ENCODE data around the gene C3. TPM values are rescaled to one million over a fixed set of nuclear protein-coding genes. Genes with fewer than 3 reads are reported as not detected.

Gene C3
- total RNA-seq (100 to 1,000 TPM in 2 of 4 donors, 10 to 100 TPM in 2; 78.6 to 120 (median 94.9) TPM), polyA plus RNA-seq (10 to 100 TPM; 37.7 to 88.8 (median 72.7) TPM)
- long read RNA-seq, donor 1, full-length matches to known transcripts: 4 of 34 reads
- long read RNA-seq, donor 1, partial matches to known transcripts: 28 of 34 reads
- long read RNA-seq, donor 1, other reads (novel, unspliced or antisense): 2 of 34 reads
- long read RNA-seq, donor 2, full-length matches to known transcripts: 11 of 88 reads
- long read RNA-seq, donor 2, partial matches to known transcripts: 74 of 88 reads
- long read RNA-seq, donor 2, other reads (novel, unspliced or antisense): 3 of 88 reads

- peak; percentile 49 to 75 (median 69) for ATAC-seq
- Histone ChIP-seq H3K27me3 (ENCODE audit: insufficient read depth in 3 of 3, low read length in 2 of 3) (peaks cover 0 to 9% (median 3%) of the 10 kb centered on the region in 3 donors), H3K4me3 (peak within 1 kb of the TSS; percentile 48), H3K9me3 (no peaks in the 10 kb centered on the region), H3K4me1 (no peaks in the 10 kb centered on the region), H3K27ac (no peak within 1 kb of the TSS), H3K36me3 (ENCODE audit: insufficient read depth in 1 of 2, low read depth in 1 of 2) (no peaks in the 10 kb centered on the region)
- intact Hi-C loops (cut with DNase I): no loop called here
- WGBS, 3 donors: 31 to 58% (median 41%) methylated on average over 3 to 4 of the region's 4 CpGs
- TF ChIP-seq, protein P1, sequence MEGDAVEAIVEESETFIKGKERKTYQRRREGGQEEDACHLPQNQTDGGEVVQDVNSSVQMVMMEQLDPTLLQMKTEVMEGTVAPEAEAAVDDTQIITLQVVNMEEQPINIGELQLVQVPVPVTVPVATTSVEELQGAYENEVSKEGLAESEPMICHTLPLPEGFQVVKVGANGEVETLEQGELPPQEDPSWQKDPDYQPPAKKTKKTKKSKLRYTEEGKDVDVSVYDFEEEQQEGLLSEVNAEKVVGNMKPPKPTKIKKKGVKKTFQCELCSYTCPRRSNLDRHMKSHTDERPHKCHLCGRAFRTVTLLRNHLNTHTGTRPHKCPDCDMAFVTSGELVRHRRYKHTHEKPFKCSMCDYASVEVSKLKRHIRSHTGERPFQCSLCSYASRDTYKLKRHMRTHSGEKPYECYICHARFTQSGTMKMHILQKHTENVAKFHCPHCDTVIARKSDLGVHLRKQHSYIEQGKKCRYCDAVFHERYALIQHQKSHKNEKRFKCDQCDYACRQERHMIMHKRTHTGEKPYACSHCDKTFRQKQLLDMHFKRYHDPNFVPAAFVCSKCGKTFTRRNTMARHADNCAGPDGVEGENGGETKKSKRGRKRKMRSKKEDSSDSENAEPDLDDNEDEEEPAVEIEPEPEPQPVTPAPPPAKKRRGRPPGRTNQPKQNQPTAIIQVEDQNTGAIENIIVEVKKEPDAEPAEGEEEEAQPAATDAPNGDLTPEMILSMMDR (IDR thresholded peaks at IDR 0.05): no peak
- DNase-seq: peak; percentile 70 to 82
Measured at GRCh38 chr19:6720369-6721137, at the start of gene C3. Gene C3, minus strand, starts transcription at chr19:6720650. Its CDS starts 61 bp downstream, at chr19:6720589.

DNA sequence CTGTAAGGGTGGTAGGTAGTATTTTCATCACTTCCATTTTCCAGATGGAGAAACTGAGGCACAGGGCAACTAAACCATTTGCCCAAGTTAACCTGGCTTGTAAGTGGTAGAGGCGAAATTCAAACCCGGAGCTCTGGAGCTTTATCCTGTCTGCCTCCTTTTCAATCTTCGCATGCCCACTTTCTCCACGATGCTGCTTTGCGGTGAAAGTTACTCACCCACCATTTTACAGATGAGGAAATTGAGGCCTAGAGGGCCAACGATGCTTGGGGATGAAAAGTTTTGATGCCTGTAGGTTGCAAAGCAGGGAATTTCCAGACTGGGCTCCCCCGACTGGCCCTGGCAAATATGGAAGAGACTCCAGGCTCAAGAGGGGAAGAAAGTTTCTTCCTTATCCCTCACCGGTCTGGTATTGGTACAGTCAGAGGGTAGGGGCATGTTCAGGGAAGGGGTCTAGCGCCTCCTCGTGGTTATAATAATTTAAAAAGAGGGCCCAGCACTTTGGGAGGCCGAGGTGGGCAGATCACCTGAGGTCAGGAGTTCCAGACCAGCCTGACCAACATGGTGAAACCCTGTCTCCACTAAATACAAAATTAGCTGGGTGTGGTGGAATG is 48.7 kb upstream of the C3 start:
- Histone ChIP-seq H3K4me1 (peaks cover 5% of the 10 kb centered on the region), H3K9me3 (no peaks in the 10 kb centered on the region), H3K4me3 (no peak overlapping the region), H3K27me3 (ENCODE audit: insufficient read depth in 3 of 3, low read length in 2 of 3) (peaks cover 0 to 28% (median 9%) of the 10 kb centered on the region in 3 donors), H3K36me3 (ENCODE audit: insufficient read depth in 1 of 2, low read depth in 1 of 2) (no peaks in the 10 kb centered on the region), H3K27ac (no peak overlapping the region)
- DNase-seq (no peak), ATAC-seq (peak in 1 of 4 donors; percentile 59)
- TF ChIP-seq, protein P1 (IDR thresholded peaks at IDR 0.05): peak; percentile 38
- intact Hi-C loops (cut with DNase I): loop anchor here in 1 of 2 donors (5.0 kb wide), 1 partner anchor 37 kb away; no protein-coding TSS in a partner anchor
- 56 to 61% (median 59%) methylated on average over 11 of the region's 11 CpGs for WGBS, 3 donors

DNA sequence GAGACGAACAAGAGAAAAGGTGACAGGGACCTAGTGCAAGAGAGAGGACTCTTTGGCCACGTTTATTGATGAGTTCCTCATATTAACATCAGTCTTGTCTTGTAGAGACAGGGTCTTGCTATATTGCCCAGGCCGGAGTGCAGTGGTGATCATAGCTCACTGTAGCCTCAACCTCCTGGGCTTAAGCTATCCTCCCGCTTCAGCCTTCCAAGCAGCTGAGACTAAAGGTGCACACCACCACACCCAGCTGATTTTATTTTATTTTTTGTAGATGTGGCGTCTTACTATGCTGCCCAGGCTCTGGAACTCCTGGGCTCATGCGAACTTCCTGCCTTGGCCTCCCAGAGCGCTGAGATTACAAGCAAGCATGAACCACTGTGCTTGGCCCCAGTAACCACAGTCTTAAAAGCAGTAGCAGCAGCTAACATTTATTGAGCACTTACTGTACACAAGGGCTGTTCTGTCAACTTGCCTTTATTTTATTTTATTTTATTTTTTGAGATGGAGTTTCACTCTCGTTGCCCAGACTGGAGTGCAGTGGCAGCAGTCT is 47.9 kb upstream of the C3 start:
- WGBS, 3 donors: 58 to 70% (median 58%) methylated on average over 8 of the region's 8 CpGs
- no peak for DNase-seq
- intact Hi-C loops (cut with DNase I): loop anchor here in 1 of 2 donors (5.0 kb wide), 1 partner anchor 36 kb away; no protein-coding TSS in a partner anchor
- TF ChIP-seq, protein P1 (IDR thresholded peaks at IDR 0.05): no peak
- ATAC-seq: no peak
- Histone ChIP-seq H3K27ac (no peak overlapping the region), H3K27me3 (ENCODE audit: insufficient read depth in 3 of 3, low read length in 2 of 3) (peaks cover 0 to 28% (median 11%) of the 10 kb centered on the region in 3 donors), H3K4me3 (no peak overlapping the region), H3K9me3 (no peaks in the 10 kb centered on the region), H3K36me3 (ENCODE audit: insufficient read depth in 1 of 2, low read depth in 1 of 2) (no peaks in the 10 kb centered on the region), H3K4me1 (peaks cover 5% of the 10 kb centered on the region)

DNA sequence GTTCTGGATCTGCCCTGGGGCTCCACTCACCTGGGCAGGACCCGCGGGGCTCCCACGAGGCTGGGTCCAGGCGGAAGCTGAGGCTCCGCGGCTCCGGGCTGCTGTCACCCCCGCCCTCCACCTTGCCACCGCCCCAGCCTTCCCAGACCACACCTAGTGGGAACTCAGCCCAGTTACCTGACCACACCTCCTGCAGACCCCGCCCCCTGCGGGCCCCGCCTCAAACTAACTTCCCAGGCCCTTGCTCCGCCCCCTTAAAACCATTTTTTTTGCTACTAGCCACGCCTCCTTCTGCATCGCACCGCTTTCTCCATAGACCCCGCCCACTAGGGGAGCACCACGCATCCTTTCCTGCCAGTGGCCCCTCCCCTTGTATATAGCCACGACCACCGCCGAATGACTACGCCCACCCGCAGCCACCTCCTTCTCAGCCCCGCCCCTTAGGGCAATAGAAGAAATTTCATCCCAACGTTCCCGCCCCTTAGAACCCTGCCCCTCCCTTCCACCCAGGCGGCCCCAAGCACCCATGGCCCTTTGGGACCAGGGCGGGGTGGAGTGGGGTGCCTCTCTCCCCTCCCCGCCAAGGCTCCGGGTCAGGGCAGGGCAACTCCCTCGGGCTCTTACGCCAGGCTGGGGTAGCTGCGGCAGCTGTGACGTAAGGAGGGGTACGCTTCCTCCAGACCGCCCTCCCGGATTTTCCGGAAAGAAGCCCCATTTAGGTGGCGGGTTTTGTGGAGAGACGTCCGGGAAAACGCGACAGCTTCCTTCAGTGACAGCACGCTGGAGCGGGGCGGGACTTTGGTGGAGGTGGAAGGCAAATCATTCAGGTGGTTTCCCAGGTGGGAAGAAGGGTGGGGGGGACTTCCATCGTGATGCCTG is 47.1 kb upstream of the C3 start, which contains the start of gene SH2D3A:
TSS of gene SH2D3A (minus strand) at position 79 of the 879 bp plus-strand sequence. CDS start 3,687 bp downstream, outside the sequence.
- Histone ChIP-seq H3K36me3 (ENCODE audit: insufficient read depth in 1 of 2, low read depth in 1 of 2) (no peaks in the 10 kb centered on the region), H3K4me1 (peaks cover 5% of the 10 kb centered on the region), H3K27me3 (ENCODE audit: insufficient read depth in 3 of 3, low read length in 2 of 3) (peaks cover 0 to 28% (median 11%) of the 10 kb centered on the region in 3 donors), H3K4me3 (peak within 1 kb of the TSS; percentile 41), H3K27ac (no peak within 1 kb of the TSS), H3K9me3 (no peaks in the 10 kb centered on the region)
- TF ChIP-seq, protein P1 (IDR thresholded peaks at IDR 0.05): no peak
- intact Hi-C loops (cut with DNase I): loop anchor here in 1 of 2 donors (5.0 kb wide), 1 partner anchor 35 kb away; no protein-coding TSS in a partner anchor
- ATAC-seq (peak; percentile 39 to 60 (median 51)), DNase-seq (peak; percentile 47 to 74)
- WGBS, 3 donors: 2 to 4% (median 3%) methylated on average over 42 to 47 of the region's 47 CpGs
